ENCODE data around the gene CYB5R3. TPM values are rescaled to one million over a fixed set of nuclear protein-coding genes. Genes with fewer than 3 reads are reported as not detected.

CYB5R3 gene
- total and polyA plus RNA-seq, 2 donors (not counting 3 experiments of a cell fraction or from before 2014, with no cell fraction given) = 217 to 263 TPM

- ChIA-PET POLR2A (no interaction called here), CTCF (interaction anchor here (2.3 kb wide), 1 partner anchor 10 kb away, joined by 14 read pairs; no protein-coding TSS in a partner anchor)
- Histone ChIP-seq H3K4me2 (ENCODE audit: insufficient read depth, low read length) (no peak overlapping the region), H4K20me1 (replicated peaks; ENCODE audit: control insufficient read depth, extremely low read depth, insufficient read depth, low read length) (no peaks in the 10 kb centered on the region), H3K36me3 (ENCODE audit: control insufficient read depth in 2 of 2, extremely low read depth in 1 of 2, insufficient read depth in 2 of 2, low read length in 2 of 2) (peaks cover 27 to 61% of the 10 kb centered on the region in 2 experiments), H3K79me2 (ENCODE audit: control insufficient read depth, insufficient read depth, low read length) (peaks cover 8% of the 10 kb centered on the region), H3K9me1 (replicated peaks; ENCODE audit: control insufficient read depth, extremely low read depth, insufficient read depth, low read length) (no peaks in the 10 kb centered on the region), H3K9me3 (replicated peaks; ENCODE audit: control insufficient read depth, insufficient read depth, low read length) (no peaks in the 10 kb centered on the region), H3K4me1 (ENCODE audit: control insufficient read depth, extremely low read depth, insufficient read depth, low read length) (peaks cover 10% of the 10 kb centered on the region), H3K9ac (replicated peaks; ENCODE audit: extremely low read depth, insufficient read depth, low read length) (no peak overlapping the region), H3K27ac (ENCODE audit: insufficient read depth, low read depth, low read length) (no peak overlapping the region), H3K27me3 (ENCODE audit: control insufficient read depth in 2 of 2, insufficient read depth in 2 of 2, low read length in 2 of 2) (no peaks in the 10 kb centered on the region), H2AFZ (ENCODE audit: low read depth, low read length) (no peak overlapping the region), H3K4me3 (replicated peaks in 1 of 3; ENCODE audit: insufficient read depth in 1 of 3, low read depth in 1 of 3, low read length in 3 of 3) (no peak overlapping the region)
- no TSS peak for BruUV-seq (replicated peaks)
- TF ChIP-seq, protein P1, sequence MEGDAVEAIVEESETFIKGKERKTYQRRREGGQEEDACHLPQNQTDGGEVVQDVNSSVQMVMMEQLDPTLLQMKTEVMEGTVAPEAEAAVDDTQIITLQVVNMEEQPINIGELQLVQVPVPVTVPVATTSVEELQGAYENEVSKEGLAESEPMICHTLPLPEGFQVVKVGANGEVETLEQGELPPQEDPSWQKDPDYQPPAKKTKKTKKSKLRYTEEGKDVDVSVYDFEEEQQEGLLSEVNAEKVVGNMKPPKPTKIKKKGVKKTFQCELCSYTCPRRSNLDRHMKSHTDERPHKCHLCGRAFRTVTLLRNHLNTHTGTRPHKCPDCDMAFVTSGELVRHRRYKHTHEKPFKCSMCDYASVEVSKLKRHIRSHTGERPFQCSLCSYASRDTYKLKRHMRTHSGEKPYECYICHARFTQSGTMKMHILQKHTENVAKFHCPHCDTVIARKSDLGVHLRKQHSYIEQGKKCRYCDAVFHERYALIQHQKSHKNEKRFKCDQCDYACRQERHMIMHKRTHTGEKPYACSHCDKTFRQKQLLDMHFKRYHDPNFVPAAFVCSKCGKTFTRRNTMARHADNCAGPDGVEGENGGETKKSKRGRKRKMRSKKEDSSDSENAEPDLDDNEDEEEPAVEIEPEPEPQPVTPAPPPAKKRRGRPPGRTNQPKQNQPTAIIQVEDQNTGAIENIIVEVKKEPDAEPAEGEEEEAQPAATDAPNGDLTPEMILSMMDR (IDR thresholded peaks at IDR 0.05; ENCODE audit: extremely low read depth in 1 of 2, insufficient read depth in 1 of 2, low read depth in 1 of 2, low read length in 2 of 2) = no peak
- TF ChIP-seq MYC (IDR thresholded peaks at IDR 0.05; ENCODE audit: low read depth, low read length) (no peak), JUN (IDR thresholded peaks at IDR 0.05; ENCODE audit: borderline replicate concordance, insufficient read depth, insufficient read length, low read depth) (no peak), POLR2AphosphoS5 (IDR thresholded peaks at IDR 0.05; ENCODE audit: insufficient read depth, low read depth, low read length) (no peak), POLR2A (IDR thresholded peaks at IDR 0.05; ENCODE audit: low read depth, low read length) (no peak), FOS (IDR thresholded peaks at IDR 0.05; ENCODE audit: borderline replicate concordance, insufficient read depth, low read length) (no peak), GATA2 (IDR thresholded peaks at IDR 0.05; ENCODE audit: insufficient read depth, insufficient read length, low read depth, low read length) (no peak), EZH2 (IDR thresholded peaks at IDR 0.05; ENCODE audit: borderline replicate concordance, low read depth, low read length, severe bottlenecking) (no peak)
- intact Hi-C loops (cut with micrococcal nuclease) = no loop called here
- no peak for FAIRE-seq
- no peak for DNase-seq (ENCODE audit: low read depth, low spot score)
- dilution Hi-C loops (cut with MboI; ENCODE audit: extremely low pct_ligation_motif_present, low sequenced_read_pairs) = no loop called here
Measured at GRCh38 chr22:42630901-42631602, 18.1 kb downstream of the CYB5R3 start.

Measured in endothelial cell of umbilical vein (primary cell).